ENCODE measurements around the gene PDE11A.
"Not testable (repeated sequence)": the region's sequence is repeated elsewhere in the genome, so short reads cannot be mapped to it uniquely, and the experiment has no call there.

The PDE11A gene

GRCh38 chr2:178105566-178105965 is 33.0 kb upstream of the PDE11A start:
- no peaks in the 10 kb centered on the region for H3K9me3 ChIP-seq
- H3K36me3 ChIP-seq, result no peaks in the 10 kb centered on the region
- TF ChIP-seq CTCF (IDR thresholded peaks at IDR 0.05; ENCODE audit: low read depth, low read length), result no peak

GRCh38 chr2:178101321-178102079 is 28.9 kb upstream of the PDE11A start:
- no peak for TF ChIP-seq CTCF (IDR thresholded peaks at IDR 0.05; ENCODE audit: low read depth, low read length)
- Histone ChIP-seq H3K36me3 (no peaks in the 10 kb centered on the region), H3K9me3 (no peaks in the 10 kb centered on the region), H3K4me3 (ENCODE audit: low read depth, low read length) (no peak overlapping the region), H3K4me1 (no peaks in the 10 kb centered on the region), H3K27me3 (no peaks in the 10 kb centered on the region)
- no peak for DNase-seq

More at GRCh38 chr2:178105566-178105965, 33.0 kb upstream of the PDE11A start:
- no peak for DNase-seq
- Histone ChIP-seq H3K27me3 (no peaks in the 10 kb centered on the region), H3K4me1 (no peaks in the 10 kb centered on the region), H3K4me3 (ENCODE audit: low read depth, low read length) (no peak overlapping the region)

- Histone ChIP-seq H3K9me3 (no peaks in the 10 kb centered on the region), H3K36me3 (no peaks in the 10 kb centered on the region), H3K27me3 (no peaks in the 10 kb centered on the region), H3K4me3 (ENCODE audit: low read depth, low read length) (no peak overlapping the region), H3K4me1 (no peaks in the 10 kb centered on the region)
- TF ChIP-seq CTCF (IDR thresholded peaks at IDR 0.05; ENCODE audit: low read depth, low read length), result no peak
- no peak for DNase-seq
Measured at GRCh38 chr2:178093471-178093870, 20.9 kb upstream of the PDE11A start.

- no peaks in the 10 kb centered on the region for H3K9me3 ChIP-seq
- H3K27me3 ChIP-seq, result no peaks in the 10 kb centered on the region
- no peak for DNase-seq
- H3K4me1 ChIP-seq, result no peaks in the 10 kb centered on the region
- TF ChIP-seq CTCF (IDR thresholded peaks at IDR 0.05; ENCODE audit: low read depth, low read length), result no peak
- no peaks in the 10 kb centered on the region for H3K36me3 ChIP-seq
- H3K4me3 ChIP-seq (ENCODE audit: low read depth, low read length), result no peak overlapping the region
Measured at GRCh38 chr2:178088774-178089270, 16.2 kb upstream of the PDE11A start.

- Histone ChIP-seq H3K4me1 (no peaks in the 10 kb centered on the region), H3K36me3 (no peaks in the 10 kb centered on the region), H3K9me3 (no peaks in the 10 kb centered on the region), H3K27me3 (no peaks in the 10 kb centered on the region), H3K4me3 (ENCODE audit: low read depth, low read length) (no peak overlapping the region)
- no peak for TF ChIP-seq CTCF (IDR thresholded peaks at IDR 0.05; ENCODE audit: low read depth, low read length)
- no peak for DNase-seq
Measured at GRCh38 chr2:178084273-178084672, 11.7 kb upstream of the PDE11A start.

- Histone ChIP-seq H3K36me3 (no peaks in the 10 kb centered on the region), H3K27me3 (no peaks in the 10 kb centered on the region), H3K9me3 (no peaks in the 10 kb centered on the region), H3K4me3 (ENCODE audit: low read depth, low read length) (no peak overlapping the region), H3K4me1 (no peaks in the 10 kb centered on the region)
- TF ChIP-seq CTCF (IDR thresholded peaks at IDR 0.05; ENCODE audit: low read depth, low read length), result no peak
- DNase-seq, result no peak
Measured at GRCh38 chr2:178082408-178083045, 9.9 kb upstream of the PDE11A start.

GRCh38 chr2:178079279-178079678 is 6.7 kb upstream of the PDE11A start:
- not testable (repeated sequence) for H3K4me1 ChIP-seq; H3K36me3 ChIP-seq; DNase-seq; H3K4me3 ChIP-seq (ENCODE audit: low read depth, low read length); H3K27me3 ChIP-seq; H3K9me3 ChIP-seq

Measured in BE2C (cell line).